OCI-LY3 (cell line): ENCODE results near the gene RPL37.
"Not testable (repeated sequence)": the region's sequence is repeated elsewhere in the genome, so short reads cannot be mapped to it uniquely, and the experiment has no call there.

Experiments
- H2AFZ ChIP-seq: fragments of 200-600, 300-600 bp; shearing (Covaris generic); 2 replicates; pipeline ENCODE4 v1.6.0; 2014; ENCODE audit warnings: antibody characterized with exemption, low read depth, low read length
- H3K27ac ChIP-seq: fragments of 200-600, 300-600 bp; sonication (generic); 2 replicates; pipeline ENCODE4 v1.5.1; 2014; ENCODE audit warnings: mild to moderate bottlenecking, low read length, moderate library complexity, mixed read lengths
- H3K27me3 ChIP-seq: fragments of 200-600, 300-600 bp; sonication (generic); 2 replicates; pipeline ENCODE4 v1.6.1; 2014; ENCODE audit warnings: low read depth, low read length, mixed read lengths
- H3K36me3 ChIP-seq: fragments of 200-600, 300-600 bp; sonication (generic); replicated peaks from 2 replicates; pipeline ENCODE3; 2014; ENCODE audit warnings: low read depth, low read length, mixed read lengths
- H3K4me1 ChIP-seq: fragments of 300-600, 200-600 bp; sonication (generic); 2 replicates; pipeline ENCODE4 v1.6.1; 2014; ENCODE audit warnings: low read length, mixed read lengths
- H3K4me2 ChIP-seq: fragments of 200-600, 300-600 bp; sonication (generic); 2 replicates; pipeline ENCODE4 v1.6.1; 2014; ENCODE audit warnings: low read length, mixed read lengths
- H3K4me3 ChIP-seq: fragments of 300-600, 200-600 bp; sonication (generic); 2 replicates; pipeline ENCODE4 v1.5.1; 2014; ENCODE audit warnings: antibody characterized with exemption, mild to moderate bottlenecking, low read length, moderate library complexity
- H3K79me2 ChIP-seq: fragments of 300-600, 200-600 bp; shearing (Covaris generic); 2 replicates; pipeline ENCODE4 v1.6.1; 2014; ENCODE audit warnings: mild to moderate bottlenecking, low read length, mixed read lengths
- H3K9ac ChIP-seq: fragments of 300-600, 200-600 bp; shearing (Covaris generic); 2 replicates; pipeline ENCODE4 v1.6.0; 2014; ENCODE audit warnings: mild to moderate bottlenecking, low read length, moderate library complexity
- H3K9me3 ChIP-seq: fragments of 200-600, 300-600 bp; shearing (Covaris generic); 2 replicates; pipeline ENCODE4 v1.6.1; 2014; ENCODE audit warnings: low read length, mixed read lengths; ENCODE audit not compliant: insufficient read depth
- H4K20me1 ChIP-seq: fragments of 200-600, 300-600 bp; sonication (generic); 2 replicates; pipeline ENCODE4 v1.6.1; 2016; ENCODE audit warnings: low read length, mixed read lengths; ENCODE audit not compliant: insufficient read depth
- EZH2phosphoT487 ChIP-seq: fragments of 200-600 bp; shearing (Covaris generic); IDR thresholded peaks from 2 replicates; pipeline ENCODE4 v1.6.1; 2018; ENCODE audit warnings: antibody characterized with exemption, mixed run types, low read depth
- TF ChIP-seq, protein P1 (sequence below): fragments of 200-600, 300-600 bp; sonication (generic); IDR thresholded peaks from 2 replicates; pipeline ENCODE4 v1.5.1; 2014; ENCODE audit warnings: antibody characterized with exemption, low read length, low read depth

Gene RPL37

DNA sequence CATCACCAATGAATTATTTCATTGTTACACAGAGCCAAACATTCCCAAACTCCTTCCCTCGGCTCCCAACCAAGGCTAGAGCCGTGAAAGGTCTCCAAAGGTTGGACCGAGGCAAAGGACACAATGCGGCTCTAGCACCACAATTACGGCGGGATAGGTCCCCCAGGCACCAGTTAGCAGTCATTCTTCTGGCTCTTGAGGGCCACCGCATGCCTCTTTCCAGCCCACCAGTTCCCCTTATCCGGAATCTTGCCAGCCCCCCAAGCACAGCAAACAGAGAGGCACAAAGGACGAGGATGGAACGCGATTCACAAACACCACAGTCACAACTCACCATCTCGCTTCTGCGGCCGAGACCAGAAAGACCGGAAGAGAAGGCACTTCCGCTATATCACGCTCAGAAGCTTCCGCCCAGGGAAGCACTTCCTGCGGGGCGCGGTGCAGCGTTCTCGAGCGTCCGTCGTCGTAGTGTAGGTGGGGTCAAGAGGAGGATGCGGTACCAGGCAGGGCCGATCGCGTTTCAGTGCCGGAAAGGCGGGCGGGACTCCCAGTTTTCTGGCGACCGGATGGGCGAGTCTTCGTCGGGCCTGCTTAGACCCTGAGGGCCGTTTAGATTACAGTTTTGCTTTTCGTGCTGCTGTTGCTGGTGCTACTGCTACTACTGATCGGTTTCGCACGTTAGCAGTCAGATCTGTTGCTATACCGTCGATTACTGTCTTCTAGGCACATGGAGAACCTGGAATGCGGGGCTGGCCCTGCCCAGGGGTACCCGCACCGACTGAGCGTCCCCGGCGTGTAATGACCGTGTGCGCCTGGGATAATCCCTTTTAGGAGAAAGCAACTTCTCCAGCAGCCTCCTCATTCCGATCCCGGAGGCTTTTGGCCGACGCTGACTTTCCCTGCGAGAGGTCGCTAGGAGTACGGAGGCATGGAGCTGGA lies at the start of gene RPL37:
RPL37 (minus strand) TSS at position 374 of the 939 bp plus-strand sequence; CDS start at position 337, 37 bp downstream.
- peaks cover 53% of the 10 kb centered on the region for H3K79me2 ChIP-seq

DNA sequence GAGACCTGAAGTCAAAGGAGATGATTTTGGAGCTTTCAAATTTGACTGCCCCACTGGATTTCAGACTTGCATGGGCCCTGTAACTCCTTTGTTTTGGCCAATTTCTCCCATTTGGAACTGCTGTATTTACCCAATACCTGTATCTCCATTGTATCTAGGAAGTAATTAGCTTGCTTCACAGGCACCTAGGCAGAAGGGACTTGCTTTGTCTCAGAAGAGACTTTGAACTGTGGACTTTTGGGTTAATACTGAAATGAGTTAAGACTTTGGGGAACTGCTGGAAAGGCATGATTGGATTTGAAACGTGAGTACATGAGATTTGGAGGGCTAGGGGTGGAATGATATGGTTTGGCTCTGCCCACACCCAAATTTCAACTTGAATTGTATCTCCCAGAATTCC lies 48.0 kb upstream of the RPL37 start:
- H3K9ac ChIP-seq, H3K9me3 ChIP-seq, H3K4me1 ChIP-seq, H3K4me3 ChIP-seq, H3K36me3 ChIP-seq, H3K79me2 ChIP-seq, H4K20me1 ChIP-seq, H2AFZ ChIP-seq, H3K4me2 ChIP-seq, H3K27me3 ChIP-seq, H3K27ac ChIP-seq: not testable (repeated sequence)

More for the DNA sequence above, at the start of gene RPL37:
- no peak for TF ChIP-seq EZH2phosphoT487
- TF ChIP-seq, protein P1, sequence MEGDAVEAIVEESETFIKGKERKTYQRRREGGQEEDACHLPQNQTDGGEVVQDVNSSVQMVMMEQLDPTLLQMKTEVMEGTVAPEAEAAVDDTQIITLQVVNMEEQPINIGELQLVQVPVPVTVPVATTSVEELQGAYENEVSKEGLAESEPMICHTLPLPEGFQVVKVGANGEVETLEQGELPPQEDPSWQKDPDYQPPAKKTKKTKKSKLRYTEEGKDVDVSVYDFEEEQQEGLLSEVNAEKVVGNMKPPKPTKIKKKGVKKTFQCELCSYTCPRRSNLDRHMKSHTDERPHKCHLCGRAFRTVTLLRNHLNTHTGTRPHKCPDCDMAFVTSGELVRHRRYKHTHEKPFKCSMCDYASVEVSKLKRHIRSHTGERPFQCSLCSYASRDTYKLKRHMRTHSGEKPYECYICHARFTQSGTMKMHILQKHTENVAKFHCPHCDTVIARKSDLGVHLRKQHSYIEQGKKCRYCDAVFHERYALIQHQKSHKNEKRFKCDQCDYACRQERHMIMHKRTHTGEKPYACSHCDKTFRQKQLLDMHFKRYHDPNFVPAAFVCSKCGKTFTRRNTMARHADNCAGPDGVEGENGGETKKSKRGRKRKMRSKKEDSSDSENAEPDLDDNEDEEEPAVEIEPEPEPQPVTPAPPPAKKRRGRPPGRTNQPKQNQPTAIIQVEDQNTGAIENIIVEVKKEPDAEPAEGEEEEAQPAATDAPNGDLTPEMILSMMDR, result no peak
- Histone ChIP-seq H4K20me1 (peaks cover 41% of the 10 kb centered on the region), H3K36me3 (peaks cover 42% of the 10 kb centered on the region), H3K27ac (peak within 1 kb of the TSS; percentile 77), H3K27me3 (no peaks in the 10 kb centered on the region), H3K4me2 (peak within 1 kb of the TSS; percentile 91), H3K4me3 (peak within 1 kb of the TSS; percentile 98), H3K4me1 (peaks cover 25% of the 10 kb centered on the region), H3K9me3 (no peaks in the 10 kb centered on the region), H2AFZ (peak within 1 kb of the TSS; percentile 66), H3K9ac (peak within 1 kb of the TSS; percentile 99)

DNA sequence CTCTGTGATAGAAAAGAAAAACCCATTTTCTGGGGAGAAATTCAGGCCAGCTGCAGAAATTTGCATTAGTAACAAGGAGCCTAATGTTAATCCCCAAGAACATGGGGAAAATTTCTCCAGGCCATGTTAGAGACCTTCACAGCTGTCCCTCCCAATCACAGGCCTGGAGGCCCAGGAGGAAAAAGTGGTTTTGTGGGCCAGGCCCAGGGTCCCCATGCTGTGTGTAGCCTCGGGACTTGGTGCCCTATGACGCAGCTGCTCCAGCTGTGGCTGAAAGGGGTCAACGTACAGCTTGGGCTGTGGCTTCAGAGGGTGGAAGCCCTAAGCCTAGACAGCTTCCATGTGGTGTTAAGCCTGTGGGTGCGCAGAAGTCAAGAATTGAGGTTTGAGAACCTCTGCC lies 47.3 kb upstream of the RPL37 start:
- Histone ChIP-seq H3K4me1 (peaks cover 3% of the 10 kb centered on the region; the same call in 1 of the 2 replicates), H3K4me2 (no peak overlapping the region), H3K9me3 (no peaks in the 10 kb centered on the region), H3K9ac (no peak overlapping the region), H3K36me3 (no peaks in the 10 kb centered on the region), H2AFZ (no peak overlapping the region), H4K20me1 (no peaks in the 10 kb centered on the region), H3K79me2 (no peaks in the 10 kb centered on the region), H3K27me3 (no peaks in the 10 kb centered on the region), H3K4me3 (no peak overlapping the region), H3K27ac (no peak overlapping the region)
- TF ChIP-seq, protein P1, result no peak
- no peak for TF ChIP-seq EZH2phosphoT487

DNA sequence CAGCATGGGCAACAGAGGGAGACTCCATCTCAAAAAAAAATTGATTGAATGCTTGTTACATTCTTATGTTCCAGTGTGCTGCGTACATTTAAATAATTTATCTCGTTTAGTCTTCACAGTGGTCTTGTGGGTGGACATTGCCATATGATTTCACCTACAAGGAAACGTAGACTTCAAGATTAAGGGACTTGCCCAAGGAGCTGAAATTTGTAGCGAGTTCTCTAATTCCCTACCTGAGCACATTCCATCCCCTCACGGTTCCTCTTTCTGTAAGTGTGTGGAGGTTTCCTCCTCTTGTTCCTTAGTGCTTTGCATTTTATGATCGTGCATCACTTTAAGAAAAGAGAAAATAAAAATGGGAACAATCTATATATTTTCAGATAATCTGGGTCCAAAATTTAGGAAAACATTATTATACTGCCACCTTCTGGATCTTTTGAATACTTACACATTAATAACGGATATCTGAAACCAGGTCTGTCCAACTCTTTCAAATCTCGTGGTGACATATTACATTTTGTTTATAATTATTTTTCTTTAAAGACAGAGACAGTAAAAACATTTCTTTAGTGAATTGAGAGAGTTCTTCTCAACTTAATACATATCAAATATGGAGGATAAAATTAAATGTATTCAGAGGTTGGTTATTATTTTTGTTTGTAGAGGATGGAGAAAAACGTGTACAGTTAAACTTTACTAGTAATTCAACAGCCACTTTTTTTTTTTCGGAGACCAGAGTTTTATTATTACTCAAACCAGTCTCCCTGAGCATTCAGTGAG lies 44.3 kb upstream of the RPL37 start:
- H3K27me3 ChIP-seq, result no peaks in the 10 kb centered on the region
- no peak for TF ChIP-seq EZH2phosphoT487
- TF ChIP-seq, protein P1, result peak; percentile 62
- H3K27ac ChIP-seq, result no peak overlapping the region
- no peaks in the 10 kb centered on the region for H3K79me2 ChIP-seq
- no peaks in the 10 kb centered on the region for H3K9me3 ChIP-seq
- no peaks in the 10 kb centered on the region for H4K20me1 ChIP-seq
- H3K4me3 ChIP-seq, result peak overlapping the region; percentile 53
- H3K9ac ChIP-seq, result no peak overlapping the region
- H3K36me3 ChIP-seq, result no peaks in the 10 kb centered on the region
- H3K4me2 ChIP-seq, result peak overlapping the region; percentile 60
- H2AFZ ChIP-seq, result no peak overlapping the region
- H3K4me1 ChIP-seq, result peaks cover 3% of the 10 kb centered on the region; the same call in 1 of the 2 replicates
